ENCODE data around the gene CARNS1.

Gene CARNS1

GRCh38 chr11:67409781-67410368, 5.6 kb upstream of the CARNS1 start:
- peak; percentile 74 for ATAC-seq
- Mint-ChIP-seq H3K27me3 (no peaks in the 10 kb centered on the region), H3K27ac (peak overlapping the region; percentile 75), H3K36me3 (peaks cover 11% of the 10 kb centered on the region), H3K4me3 (peak overlapping the region; percentile 89), H3K9me3 (no peaks in the 10 kb centered on the region), H3K4me1 (peaks cover 95% of the 10 kb centered on the region)

- Mint-ChIP-seq H3K27ac (peak overlapping the region; percentile 75), H3K36me3 (peaks cover 11% of the 10 kb centered on the region), H3K9me3 (no peaks in the 10 kb centered on the region), H3K27me3 (no peaks in the 10 kb centered on the region), H3K4me1 (peaks cover 95% of the 10 kb centered on the region), H3K4me3 (peak overlapping the region; percentile 89)
- ATAC-seq: no peak
Measured at GRCh38 chr11:67410369-67410831, 5.1 kb upstream of the CARNS1 start.

- Mint-ChIP-seq H3K27ac (peak overlapping the region; percentile 75), H3K27me3 (no peaks in the 10 kb centered on the region), H3K4me1 (peaks cover 91% of the 10 kb centered on the region), H3K36me3 (peaks cover 9% of the 10 kb centered on the region), H3K4me3 (peak overlapping the region; percentile 89), H3K9me3 (no peaks in the 10 kb centered on the region)
- ATAC-seq: no peak
Measured at GRCh38 chr11:67410984-67411784, 4.3 kb upstream of the CARNS1 start.

- Mint-ChIP-seq H3K27ac (peak overlapping the region; percentile 75), H3K27me3 (no peaks in the 10 kb centered on the region), H3K9me3 (no peaks in the 10 kb centered on the region), H3K36me3 (peaks cover 4% of the 10 kb centered on the region), H3K4me3 (peak overlapping the region; percentile 29), H3K4me1 (peaks cover 91% of the 10 kb centered on the region)
- peak; percentile 32 for ATAC-seq
Measured at GRCh38 chr11:67411785-67412152, 3.7 kb upstream of the CARNS1 start.

- H3K27ac Mint-ChIP-seq: peak overlapping the region; percentile 75
- H3K4me1 Mint-ChIP-seq: peaks cover 91% of the 10 kb centered on the region
- H3K9me3 Mint-ChIP-seq: no peaks in the 10 kb centered on the region
- H3K36me3 Mint-ChIP-seq: no peaks in the 10 kb centered on the region
- ATAC-seq: no peak
- no peaks in the 10 kb centered on the region for H3K27me3 Mint-ChIP-seq
- peak overlapping the region; percentile 10 for H3K4me3 Mint-ChIP-seq
Measured at GRCh38 chr11:67412495-67413179, 2.8 kb upstream of the CARNS1 start.

- Mint-ChIP-seq H3K27ac (peak overlapping the region; percentile 75), H3K9me3 (no peaks in the 10 kb centered on the region), H3K27me3 (no peaks in the 10 kb centered on the region), H3K4me3 (peak overlapping the region; percentile 2), H3K36me3 (no peaks in the 10 kb centered on the region), H3K4me1 (peaks cover 91% of the 10 kb centered on the region)
- no peak for ATAC-seq
Measured at GRCh38 chr11:67413266-67413849, 2.1 kb upstream of the CARNS1 start.

GRCh38 chr11:67416416-67417335, 1.2 kb downstream of the CARNS1 start:
- Mint-ChIP-seq H3K27me3 (no peaks in the 10 kb centered on the region), H3K4me1 (peaks cover 86% of the 10 kb centered on the region), H3K9me3 (no peaks in the 10 kb centered on the region), H3K4me3 (peak overlapping the region; percentile 74), H3K36me3 (no peaks in the 10 kb centered on the region), H3K27ac (peak overlapping the region; percentile 86)
- ATAC-seq: no peak

- ATAC-seq: no peak
- H3K27me3 Mint-ChIP-seq: no peaks in the 10 kb centered on the region
- no peaks in the 10 kb centered on the region for H3K36me3 Mint-ChIP-seq
- peaks cover 79% of the 10 kb centered on the region for H3K4me1 Mint-ChIP-seq
- peak overlapping the region; percentile 86 for H3K27ac Mint-ChIP-seq
- H3K4me3 Mint-ChIP-seq: no peak overlapping the region
- no peaks in the 10 kb centered on the region for H3K9me3 Mint-ChIP-seq
Measured at GRCh38 chr11:67417425-67417824, 1.9 kb downstream of the CARNS1 start.

GRCh38 chr11:67418476-67419281, 3.2 kb downstream of the CARNS1 start:
- ATAC-seq: peak; percentile 57
- Mint-ChIP-seq H3K4me3 (peak overlapping the region; percentile 76), H3K27me3 (no peaks in the 10 kb centered on the region), H3K36me3 (no peaks in the 10 kb centered on the region), H3K27ac (peak overlapping the region; percentile 86), H3K4me1 (peaks cover 75% of the 10 kb centered on the region), H3K9me3 (no peaks in the 10 kb centered on the region)

GRCh38 chr11:67419325-67420049, 4.0 kb downstream of the CARNS1 start:
- no peaks in the 10 kb centered on the region for H3K36me3 Mint-ChIP-seq
- H3K27ac Mint-ChIP-seq: peak overlapping the region; percentile 86
- H3K4me1 Mint-ChIP-seq: peaks cover 70% of the 10 kb centered on the region
- H3K27me3 Mint-ChIP-seq: no peaks in the 10 kb centered on the region
- H3K4me3 Mint-ChIP-seq: peak overlapping the region; percentile 76
- ATAC-seq: no peak
- H3K9me3 Mint-ChIP-seq: no peaks in the 10 kb centered on the region

- peaks cover 64% of the 10 kb centered on the region for H3K4me1 Mint-ChIP-seq
- no peaks in the 10 kb centered on the region for H3K27me3 Mint-ChIP-seq
- peak overlapping the region; percentile 86 for H3K27ac Mint-ChIP-seq
- H3K36me3 Mint-ChIP-seq: no peaks in the 10 kb centered on the region
- ATAC-seq: no peak
- H3K4me3 Mint-ChIP-seq: peak overlapping the region; percentile 76
- H3K9me3 Mint-ChIP-seq: no peaks in the 10 kb centered on the region
Measured at GRCh38 chr11:67420147-67420645, 4.7 kb downstream of the CARNS1 start.

GRCh38 chr11:67420646-67421429, 5.4 kb downstream of the CARNS1 start:
- peaks cover 62% of the 10 kb centered on the region for H3K4me1 Mint-ChIP-seq
- H3K9me3 Mint-ChIP-seq: no peaks in the 10 kb centered on the region
- peak overlapping the region; percentile 76 for H3K4me3 Mint-ChIP-seq
- no peaks in the 10 kb centered on the region for H3K27me3 Mint-ChIP-seq
- peak overlapping the region; percentile 86 for H3K27ac Mint-ChIP-seq
- ATAC-seq: peak; percentile 92
- no peaks in the 10 kb centered on the region for H3K36me3 Mint-ChIP-seq

Measured in stimulated activated memory B cell treated with anti-CD40 and anti-IgM and Interleukin-4, amounts not matched to agents 10 μg/mL and 1 μg/mL and 100 μg/mL, for 72 hours (primary cell).